Left lung (tissue), 10 donors: ENCODE measurements around the gene UFSP2. TPM values are rescaled to one million over a fixed set of nuclear protein-coding genes. Genes with fewer than 3 reads are reported as not detected.

Experiments
- ATAC-seq: fragments of 200-7000 bp; cut with Tn5 transposase; one replicate; pipeline ENCODE4 v1.9.1; 2020; ENCODE audit warnings: moderate library complexity
- DNase-seq, 4 donors: peaks; one replicate each; pipeline ENCODE4 v3.0.0-alpha.2; 2013 to 2020
- H3K27ac ChIP-seq, 2 donors: fragments of 200-600 bp; sonication (generic) in 1 of 2; one replicate each; pipeline versions ENCODE4 v1.5.0 to v1.8.0; 2020 to 2021
- H3K27me3 ChIP-seq, 2 donors: fragments of 200-600 bp; sonication (generic) in 1 of 2; one replicate each; pipeline versions ENCODE4 v1.5.0 to v1.8.0; 2020 to 2021
- H3K36me3 ChIP-seq, 2 donors: fragments of 200-600 bp; sonication (generic) in 1 of 2; one replicate each; pipeline versions ENCODE4 v1.5.0 to v1.8.0; 2020 to 2021
- H3K4me1 ChIP-seq, 2 donors: fragments of 200-600 bp; one replicate each; pipeline ENCODE4 v1.8.0; 2021
- H3K4me3 ChIP-seq, 2 donors: fragments of 200-600 bp; sonication (generic) in 1 of 2; one replicate each; pipeline versions ENCODE4 v1.5.0 to v1.8.0; 2020 to 2021; ENCODE audit warnings: mild to moderate bottlenecking in 1 of 2
- H3K9me3 ChIP-seq, 2 donors: fragments of 200-600 bp; sonication (generic) in 1 of 2; one replicate each; pipeline versions ENCODE4 v1.5.0 to v1.8.0; 2020 to 2021
- intact Hi-C, 2 donors: fragments of 100-400 bp; cut with DNase I; formaldehyde crosslinking; loops; one replicate each; pipeline versions ENCODE4 v1.11.2 to v1.14.2; 2022
- polyA plus RNA-seq, 6 donors: library from polyadenylated mRNA; unstranded; fragments of 120-200 nt; gene quantifications; one replicate each; pipeline ENCODE4 v1.2.1, GENCODE V29; 2013; ENCODE audit not compliant: insufficient read length in 6 of 6
- total RNA-seq, 2 donors: library from RNA; stranded (reverse); fragmentation: NEBNext Ultra II Directional; extraction: Animal tissue kit (Norgen Biotek cat#: 25700); gene quantifications; one replicate each; pipeline ENCODE4 v1.2.1, GENCODE V29; 2021
- TF ChIP-seq, protein P1 (sequence below), 2 donors: fragments of 200-600 bp; sonication (generic) in 1 of 2; IDR thresholded peaks; one replicate each; pipeline versions ENCODE4 v1.5.0 to v1.8.0; 2021; ENCODE audit warnings: antibody characterized with exemption in 2 of 2
- donor health status: DM: no; HTN: yes; CAD: no.
- donor health status: DM: no; HTN: no; CAD: no.

UFSP2 gene
- total and polyA plus RNA-seq, 8 donors: 20.1 to 86.5 (median 77.3) TPM

DNA sequence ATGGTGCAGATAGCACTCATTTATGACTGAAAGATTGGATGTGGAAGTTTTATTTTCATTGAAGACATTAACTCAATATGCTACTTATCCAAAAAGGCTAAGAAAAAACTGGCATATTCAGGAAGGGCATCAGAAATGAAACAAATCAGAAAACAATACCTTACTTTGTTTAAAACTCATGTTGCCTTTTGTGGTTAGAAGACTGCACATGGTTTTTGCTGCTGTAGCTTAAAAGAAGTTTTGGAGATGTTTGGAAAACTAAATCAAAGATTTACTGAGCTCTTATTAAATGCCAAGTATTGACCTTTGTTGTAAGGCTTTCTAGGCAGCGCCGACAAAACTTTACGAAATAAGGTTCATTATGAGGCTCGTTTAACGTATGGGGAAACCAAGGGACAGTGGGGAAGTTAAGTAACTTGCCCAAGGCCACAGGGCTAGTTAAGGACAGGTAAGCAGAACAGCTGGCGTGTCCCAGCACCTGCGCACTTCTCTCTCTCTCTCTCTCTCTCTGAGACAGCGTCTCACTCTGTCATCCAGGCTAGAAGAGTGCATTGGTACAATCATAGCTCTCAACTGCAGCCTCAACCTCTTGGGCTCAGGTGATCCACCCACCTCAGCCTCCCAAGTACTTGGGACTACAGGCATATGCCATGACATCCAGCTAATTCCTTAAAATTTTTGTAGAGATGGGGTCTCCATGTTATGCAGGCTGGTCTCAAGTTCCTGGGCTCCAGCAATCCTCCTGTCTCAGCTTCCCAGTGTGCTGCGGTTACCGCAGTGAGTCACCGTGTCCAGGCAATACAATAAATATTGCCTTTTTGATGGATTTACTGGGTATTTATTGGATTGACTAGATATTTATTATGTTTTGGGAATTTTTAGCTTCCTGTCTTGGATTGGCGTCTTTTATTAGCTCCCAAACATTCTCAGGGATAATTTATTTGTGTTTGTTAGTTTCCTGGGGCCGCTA lies 46.2 kb downstream of the UFSP2 start:
- Histone ChIP-seq H3K4me3 (no peak overlapping the region), H3K27ac (no peak overlapping the region), H3K36me3 (peaks cover 0 to 11% of the 10 kb centered on the region in 2 donors), H3K27me3 (peaks cover 0 to 4% of the 10 kb centered on the region in 2 donors), H3K4me1 (peaks cover 0 to 11% of the 10 kb centered on the region in 2 donors), H3K9me3 (no peaks in the 10 kb centered on the region)
- TF ChIP-seq, protein P1, sequence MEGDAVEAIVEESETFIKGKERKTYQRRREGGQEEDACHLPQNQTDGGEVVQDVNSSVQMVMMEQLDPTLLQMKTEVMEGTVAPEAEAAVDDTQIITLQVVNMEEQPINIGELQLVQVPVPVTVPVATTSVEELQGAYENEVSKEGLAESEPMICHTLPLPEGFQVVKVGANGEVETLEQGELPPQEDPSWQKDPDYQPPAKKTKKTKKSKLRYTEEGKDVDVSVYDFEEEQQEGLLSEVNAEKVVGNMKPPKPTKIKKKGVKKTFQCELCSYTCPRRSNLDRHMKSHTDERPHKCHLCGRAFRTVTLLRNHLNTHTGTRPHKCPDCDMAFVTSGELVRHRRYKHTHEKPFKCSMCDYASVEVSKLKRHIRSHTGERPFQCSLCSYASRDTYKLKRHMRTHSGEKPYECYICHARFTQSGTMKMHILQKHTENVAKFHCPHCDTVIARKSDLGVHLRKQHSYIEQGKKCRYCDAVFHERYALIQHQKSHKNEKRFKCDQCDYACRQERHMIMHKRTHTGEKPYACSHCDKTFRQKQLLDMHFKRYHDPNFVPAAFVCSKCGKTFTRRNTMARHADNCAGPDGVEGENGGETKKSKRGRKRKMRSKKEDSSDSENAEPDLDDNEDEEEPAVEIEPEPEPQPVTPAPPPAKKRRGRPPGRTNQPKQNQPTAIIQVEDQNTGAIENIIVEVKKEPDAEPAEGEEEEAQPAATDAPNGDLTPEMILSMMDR (IDR thresholded peaks at IDR 0.05): no peak
- intact Hi-C loops: no loop called here
- ATAC-seq: no peak
- no peak for DNase-seq

DNA sequence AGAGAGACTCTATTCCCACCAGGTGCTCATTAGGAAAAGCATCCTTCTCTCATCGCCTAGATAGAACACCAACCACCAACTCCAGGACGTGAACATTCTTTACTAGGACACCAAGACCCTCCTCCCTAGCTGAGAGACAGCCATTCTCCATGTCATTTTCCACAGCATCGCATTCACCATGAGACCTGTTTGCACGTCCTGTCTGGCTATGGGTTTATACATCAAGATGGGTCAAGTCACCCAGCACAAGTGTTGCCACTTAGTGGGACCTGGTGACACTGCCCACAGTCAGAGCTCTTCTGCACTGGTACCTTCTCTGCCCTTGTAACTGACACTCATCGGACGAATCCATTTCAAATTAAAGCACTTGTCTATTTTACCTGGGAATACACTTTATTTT lies 47.5 kb downstream of the UFSP2 start:
- Histone ChIP-seq H3K36me3 (peaks cover 0 to 11% of the 10 kb centered on the region in 2 donors), H3K27ac (no peak overlapping the region), H3K4me3 (no peak overlapping the region), H3K27me3 (no peaks in the 10 kb centered on the region), H3K4me1 (peaks cover 0 to 6% of the 10 kb centered on the region in 2 donors), H3K9me3 (no peaks in the 10 kb centered on the region)
- TF ChIP-seq, protein P1 (IDR thresholded peaks at IDR 0.05): no peak
- ATAC-seq (no peak), DNase-seq (no peak)
- intact Hi-C loops: no loop called here

DNA sequence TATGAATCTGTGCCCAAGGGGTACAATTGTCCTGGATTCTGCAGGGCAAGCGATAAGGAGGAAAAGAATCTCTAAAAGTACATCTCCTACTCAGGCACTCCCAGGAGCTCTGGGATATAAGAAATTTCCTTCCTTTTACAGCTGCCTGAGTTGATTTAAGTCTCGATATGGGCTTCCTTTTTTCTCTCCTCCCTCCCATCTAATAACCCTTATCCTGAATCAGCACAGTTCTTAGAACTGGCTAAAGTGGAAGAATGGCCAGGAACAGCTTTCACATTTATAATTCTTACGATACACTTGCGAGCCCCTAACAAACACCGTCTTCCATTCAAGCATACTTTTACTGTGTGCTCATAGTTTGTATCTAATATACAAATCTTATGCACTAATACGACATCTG lies 51.2 kb downstream of the UFSP2 start:
- TF ChIP-seq, protein P1 (IDR thresholded peaks at IDR 0.05): no peak
- H3K27ac ChIP-seq: no peak overlapping the region
- intact Hi-C loops: no loop called here
- H3K4me3 ChIP-seq: no peak overlapping the region
- H3K36me3 ChIP-seq: peaks cover 0 to 36% of the 10 kb centered on the region in 2 donors
- no peaks in the 10 kb centered on the region for H3K27me3 ChIP-seq
- DNase-seq (no peak), ATAC-seq (no peak)
- no peaks in the 10 kb centered on the region for H3K9me3 ChIP-seq
- no peaks in the 10 kb centered on the region for H3K4me1 ChIP-seq

DNA sequence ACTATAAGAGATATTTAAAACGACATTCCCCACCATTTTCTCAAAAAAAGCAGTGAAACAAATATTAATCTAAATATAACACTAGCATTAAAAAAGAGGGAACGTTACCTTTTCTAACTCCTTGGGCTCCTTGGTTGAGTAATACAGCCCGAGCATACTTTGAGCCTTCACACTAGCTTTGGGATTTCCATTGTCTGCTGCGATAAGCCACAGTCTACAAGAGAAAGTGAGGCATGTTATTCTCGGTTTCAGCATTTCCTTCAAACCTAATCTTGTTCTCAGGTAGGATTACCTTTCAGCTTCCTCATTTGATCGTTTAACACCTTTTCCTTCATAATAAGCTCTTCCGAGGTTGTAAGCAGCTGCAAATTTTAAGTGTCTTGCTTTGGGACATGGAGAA lies 51.7 kb downstream of the UFSP2 start:
- intact Hi-C loops: no loop called here
- Histone ChIP-seq H3K36me3 (peaks cover 0 to 36% of the 10 kb centered on the region in 2 donors), H3K27ac (no peak overlapping the region)

DNA sequence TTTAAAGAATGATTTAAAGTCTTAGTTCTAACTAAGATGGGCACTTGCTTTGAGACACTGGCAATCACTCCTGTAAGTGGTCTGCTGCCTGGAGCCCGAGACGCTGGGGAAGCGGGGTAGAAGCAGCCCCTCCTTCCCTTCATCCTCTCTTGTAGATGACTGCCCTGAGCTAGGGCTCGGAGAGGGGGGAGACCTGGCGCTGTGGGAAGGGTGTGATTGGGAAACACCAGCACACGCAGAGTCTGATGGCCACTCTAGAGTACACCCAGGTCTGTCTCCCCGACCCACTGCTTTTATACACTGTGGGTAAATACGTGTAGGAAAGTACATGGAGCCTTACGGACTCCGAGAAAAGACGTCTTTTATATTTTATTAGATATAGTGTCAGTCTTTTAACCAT lies 54.1 kb downstream of the UFSP2 start:
- no peaks in the 10 kb centered on the region for H3K4me1 ChIP-seq
- intact Hi-C loops: no loop called here

More for the DNA sequence above, 51.7 kb downstream of the UFSP2 start:
- TF ChIP-seq, protein P1 (IDR thresholded peaks at IDR 0.05): no peak
- no peaks in the 10 kb centered on the region for H3K4me1 ChIP-seq
- H3K9me3 ChIP-seq: no peaks in the 10 kb centered on the region
- no peak overlapping the region for H3K4me3 ChIP-seq
- H3K27me3 ChIP-seq: no peaks in the 10 kb centered on the region
- DNase-seq: no peak
- no peak for ATAC-seq

More for the DNA sequence above, 54.1 kb downstream of the UFSP2 start:
- Histone ChIP-seq H3K9me3 (no peaks in the 10 kb centered on the region), H3K27ac (no peak overlapping the region), H3K36me3 (peaks cover 0 to 33% of the 10 kb centered on the region in 2 donors), H3K4me3 (no peak overlapping the region), H3K27me3 (no peaks in the 10 kb centered on the region)
- TF ChIP-seq, protein P1 (IDR thresholded peaks at IDR 0.05): no peak
- ATAC-seq (peak; percentile 4), DNase-seq (no peak)
